OCI-LY7 (cell line): ENCODE measurements around the gene DRC7. TPM values are rescaled to one million over a fixed set of nuclear protein-coding genes. Genes with fewer than 3 reads are reported as not detected.

Source experiments
- BruUV-seq: library from RNA; stranded (reverse); fragments of 400-500 nt; replicated peaks from 2 replicates; lab custom pipeline; 2021; lab: Mats Ljungman, UMichigan
- CTCF ChIA-PET: fragments of 300-600 bp; sonication (Branson Sonifier 250); formaldehyde crosslinking; loops from one replicate; lab custom pipeline; 2022; ENCODE audit warnings: antibody characterized with exemption; ENCODE audit not compliant: unreplicated experiment; lab: Charles Lee
- POLR2A ChIA-PET: fragments of 300-600 bp; sonication (Branson Sonifier 250); formaldehyde crosslinking; loops from one replicate; lab custom pipeline; 2022; ENCODE audit warnings: antibody characterized with exemption; lab: Charles Lee
- DNase-seq: peaks from one replicate; pipeline ENCODE4 v3.0.0-alpha.2; 2015; ENCODE audit warnings: low spot score
- H2AFZ ChIP-seq: fragments of 200-600 bp; sonication (generic), shearing (Covaris generic); 2 replicates; pipeline ENCODE4 v1.6.1; 2014; ENCODE audit warnings: mild to moderate bottlenecking, antibody characterized with exemption, low read length, moderate library complexity
- H3K27ac ChIP-seq: fragments of 200-600 bp; sonication (generic); 2 replicates; pipeline ENCODE4 v1.5.1; 2014; ENCODE audit warnings: mixed run types, low read depth, mild to moderate bottlenecking, moderate library complexity, low read length, inconsistent platforms; ENCODE audit not compliant: poor library complexity, severe bottlenecking
- H3K36me3 ChIP-seq: fragments of 200-600 bp; sonication (generic); 2 replicates; pipeline ENCODE4 v1.6.1; 2014; ENCODE audit warnings: mild to moderate bottlenecking, antibody characterized with exemption, low read length, moderate library complexity, mixed read lengths; ENCODE audit not compliant: insufficient read depth
- H3K4me1 ChIP-seq: fragments of 200-600 bp; sonication (generic); 2 replicates; pipeline ENCODE4 v1.5.1; 2014; ENCODE audit warnings: mild to moderate bottlenecking, low read length; ENCODE audit not compliant: insufficient read depth, poor library complexity, severe bottlenecking
- H3K4me2 ChIP-seq: fragments of 200-600 bp; sonication (generic); 2 replicates; pipeline ENCODE4 v1.6.1; 2014; ENCODE audit warnings: mild to moderate bottlenecking, low read length
- H3K4me3 ChIP-seq: fragments of 200-600 bp; sonication (generic); 2 replicates; pipeline ENCODE4 v1.5.1; 2014; ENCODE audit warnings: mild to moderate bottlenecking, low read depth, low read length; ENCODE audit not compliant: poor library complexity, severe bottlenecking
- H3K79me2 ChIP-seq: fragments of 200-600 bp; sonication (generic); 2 replicates; pipeline ENCODE4 v1.6.1; 2016; ENCODE audit warnings: low read depth, mild to moderate bottlenecking, low read length, moderate library complexity, mixed read lengths; ENCODE audit not compliant: insufficient read depth
- H3K9me2 ChIP-seq: fragments of 200-600 bp; sonication (generic); 2 replicates; pipeline ENCODE4 v1.6.1; 2016; ENCODE audit warnings: mild to moderate bottlenecking, low read length, mixed read lengths; ENCODE audit not compliant: insufficient read depth
- H3K9me3 ChIP-seq: fragments of 200-600 bp; sonication (generic); 2 replicates; pipeline ENCODE4 v1.6.1; 2014; ENCODE audit warnings: mild to moderate bottlenecking, mixed run types, low read length, mixed read lengths
- H4K20me1 ChIP-seq: fragments of 200-600 bp; sonication (generic); 2 replicates; pipeline ENCODE4 v1.6.1; 2014; ENCODE audit warnings: mild to moderate bottlenecking, antibody characterized with exemption, low read length, moderate library complexity, mixed read lengths; ENCODE audit not compliant: insufficient read depth
- EZH2phosphoT487 ChIP-seq: fragments of 200-600 bp; sonication (generic); IDR thresholded peaks from 2 replicates; pipeline ENCODE4 v1.6.1; 2018; ENCODE audit warnings: low read depth, borderline replicate concordance, mild to moderate bottlenecking, mixed run types, antibody characterized with exemption, low read length, moderate library complexity, mixed read lengths
- intact Hi-C: fragments of 100-400 bp; cut with micrococcal nuclease; formaldehyde crosslinking; loops from one replicate; pipeline ENCODE4 v1.10.0; 2022; ENCODE audit not compliant: unreplicated experiment
- total RNA-seq, 2 experiments: library from RNA; depleted of rRNA in 1 of 2; stranded (reverse); fragments of >200 nt in 1 of 2; shearing (Covaris generic) in 1 of 2; gene quantifications; 2 replicates each; pipeline ENCODE4 v1.2.3, GENCODE V29; 2014 to 2022
- TF ChIP-seq, protein P1 (sequence below): fragments of 200-600 bp; sonication (generic); conservative IDR thresholded peaks from 2 replicates; pipeline ENCODE4 v1.5.1; 2014; ENCODE audit warnings: mild to moderate bottlenecking, antibody characterized with exemption, low read length, moderate library complexity, mixed read lengths

DRC7 gene
- total RNA-seq, 2 experiments from 2014 or later: 0.44 to 0.46 TPM

DNA sequence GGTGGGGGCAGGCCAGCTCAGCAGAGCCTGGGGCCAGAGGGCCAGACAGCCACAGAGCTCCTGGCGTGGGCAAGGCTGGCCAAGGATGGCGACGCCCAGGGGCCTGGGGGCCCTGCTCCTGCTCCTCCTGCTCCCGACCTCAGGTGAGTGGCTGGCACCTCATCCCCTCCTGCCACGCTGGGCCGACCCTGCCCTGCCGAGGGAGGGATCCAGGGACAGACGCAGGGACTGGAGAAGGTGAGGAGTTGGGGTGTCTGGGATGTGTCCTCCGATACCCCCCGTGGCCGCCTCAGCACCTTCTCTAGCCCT lies 26.4 kb upstream of the DRC7 start, which contains the start of gene ADGRG3:
TSS of gene ADGRG3 (plus strand) at position 44 of the 309 bp plus-strand sequence. CDS start at position 86, 42 bp downstream.
- Histone ChIP-seq H4K20me1 (no peaks in the 10 kb centered on the region), H3K27ac (no peak within 1 kb of the TSS), H2AFZ (no peak within 1 kb of the TSS), H3K79me2 (no peaks in the 10 kb centered on the region), H3K4me3 (no peak within 1 kb of the TSS), H3K36me3 (no peaks in the 10 kb centered on the region), H3K4me2 (no peak within 1 kb of the TSS), H3K9me2 (no peaks in the 10 kb centered on the region), H3K4me1 (no peaks in the 10 kb centered on the region), H3K9me3 (no peaks in the 10 kb centered on the region)
- TF ChIP-seq EZH2phosphoT487: no peak
- TF ChIP-seq, protein P1, sequence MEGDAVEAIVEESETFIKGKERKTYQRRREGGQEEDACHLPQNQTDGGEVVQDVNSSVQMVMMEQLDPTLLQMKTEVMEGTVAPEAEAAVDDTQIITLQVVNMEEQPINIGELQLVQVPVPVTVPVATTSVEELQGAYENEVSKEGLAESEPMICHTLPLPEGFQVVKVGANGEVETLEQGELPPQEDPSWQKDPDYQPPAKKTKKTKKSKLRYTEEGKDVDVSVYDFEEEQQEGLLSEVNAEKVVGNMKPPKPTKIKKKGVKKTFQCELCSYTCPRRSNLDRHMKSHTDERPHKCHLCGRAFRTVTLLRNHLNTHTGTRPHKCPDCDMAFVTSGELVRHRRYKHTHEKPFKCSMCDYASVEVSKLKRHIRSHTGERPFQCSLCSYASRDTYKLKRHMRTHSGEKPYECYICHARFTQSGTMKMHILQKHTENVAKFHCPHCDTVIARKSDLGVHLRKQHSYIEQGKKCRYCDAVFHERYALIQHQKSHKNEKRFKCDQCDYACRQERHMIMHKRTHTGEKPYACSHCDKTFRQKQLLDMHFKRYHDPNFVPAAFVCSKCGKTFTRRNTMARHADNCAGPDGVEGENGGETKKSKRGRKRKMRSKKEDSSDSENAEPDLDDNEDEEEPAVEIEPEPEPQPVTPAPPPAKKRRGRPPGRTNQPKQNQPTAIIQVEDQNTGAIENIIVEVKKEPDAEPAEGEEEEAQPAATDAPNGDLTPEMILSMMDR: no peak; the same call in 1 of the 2 replicates
- ChIA-PET POLR2A (no interaction called here), CTCF (no interaction called here)
- no peak for DNase-seq
- no TSS peak for BruUV-seq
- intact Hi-C loops: no loop called here

DNA sequence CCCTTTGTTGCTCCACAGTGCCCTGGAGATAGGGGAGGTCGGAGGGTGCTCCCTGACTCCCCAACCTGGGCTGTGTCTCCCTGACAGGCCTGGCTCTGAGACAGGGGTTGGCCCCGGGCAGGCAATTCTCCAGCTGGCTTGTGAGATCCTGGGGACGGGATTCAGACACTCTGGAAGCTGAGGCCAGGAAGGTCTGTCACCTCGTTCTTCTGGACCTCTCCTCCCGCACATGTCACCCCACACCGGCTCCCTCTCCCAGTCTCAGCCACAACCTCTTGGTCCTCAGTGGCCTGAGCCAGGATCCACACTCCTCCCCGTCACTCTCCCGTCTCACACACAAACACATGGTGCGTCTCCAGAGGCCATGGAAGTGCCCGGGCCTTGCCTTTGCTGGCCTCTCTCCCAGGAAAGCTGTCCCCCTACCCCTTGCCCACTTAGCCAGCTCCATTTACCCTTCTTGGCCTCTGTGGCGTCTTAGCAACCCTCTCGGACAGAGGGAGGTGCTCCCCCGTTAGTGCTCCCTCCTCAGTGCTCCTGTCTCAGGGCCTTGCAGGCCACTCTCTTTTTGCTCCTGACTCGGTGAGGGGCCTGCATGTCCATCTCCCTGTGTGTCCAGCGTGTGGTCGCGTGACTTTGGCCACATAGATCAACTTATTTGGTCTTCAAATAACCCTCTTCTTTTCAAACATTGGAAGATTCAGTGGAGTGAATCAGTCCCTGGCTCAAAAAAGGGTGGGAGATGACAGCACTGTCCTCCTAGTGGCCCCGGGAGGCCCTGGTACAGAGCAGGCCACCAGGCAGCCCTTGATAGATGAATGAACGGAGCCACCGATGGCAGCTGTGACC lies 25.8 kb upstream of the DRC7 start:
- no TSS peak for BruUV-seq
- no peaks in the 10 kb centered on the region for H3K9me3 ChIP-seq
- ChIA-PET CTCF (no interaction called here), POLR2A (no interaction called here)
- H3K36me3 ChIP-seq: no peaks in the 10 kb centered on the region
- H3K27ac ChIP-seq: no peak overlapping the region
- H3K4me1 ChIP-seq: no peaks in the 10 kb centered on the region
- H3K9me2 ChIP-seq: no peaks in the 10 kb centered on the region
- no peaks in the 10 kb centered on the region for H4K20me1 ChIP-seq
- H3K4me3 ChIP-seq: no peak overlapping the region
- TF ChIP-seq, protein P1: no peak
- TF ChIP-seq EZH2phosphoT487: no peak
- intact Hi-C loops: no loop called here
- H3K4me2 ChIP-seq: no peak overlapping the region
- DNase-seq: no peak
- no peaks in the 10 kb centered on the region for H3K79me2 ChIP-seq
- no peak overlapping the region for H2AFZ ChIP-seq
